ENCODE results near the gene MSRB2.
"Not testable (repeated sequence)": the region's sequence is repeated elsewhere in the genome, so short reads cannot be mapped to it uniquely, and the experiment has no call there.

GRCh38 chr10:23064813-23065114, 30.6 kb upstream of the MSRB2 start:
- not testable (repeated sequence) for TF ChIP-seq CTCF, POLR2A (IDR thresholded peaks at IDR 0.05)
